WERI-Rb-1 (cell line): ENCODE measurements around the gene PRRC2B.

ENCODE experiments used
- DNase-seq: peaks from one replicate; pipeline ENCODE4 v3.0.0-alpha.2; 2020
- H3K27ac ChIP-seq: fragments of 250-450 bp; sonication (Bioruptor Pico); 2 replicates; pipeline ENCODE4 v1.5.1; 2020; ENCODE audit warnings: mild to moderate bottlenecking, moderate library complexity
- H3K27me3 ChIP-seq: fragments of 250-450 bp; sonication (Bioruptor Pico); 2 replicates; pipeline ENCODE4 v1.5.1; 2021; ENCODE audit warnings: mild to moderate bottlenecking, low read depth, moderate library complexity; ENCODE audit not compliant: insufficient read depth, severe bottlenecking
- H3K36me3 ChIP-seq: fragments of 250-450 bp; sonication (Bioruptor Pico); 2 replicates; pipeline ENCODE4 v1.5.1; 2020; ENCODE audit warnings: mild to moderate bottlenecking, moderate library complexity
- H3K4me3 ChIP-seq: 2 replicates; pipeline ENCODE4 v1.5.1; 2011; ENCODE audit warnings: low read depth, mild to moderate bottlenecking, control low read depth, low read length
- H3K9me3 ChIP-seq: fragments of 250-450 bp; sonication (Bioruptor Pico); 2 replicates; pipeline ENCODE4 v1.5.1; 2021; ENCODE audit warnings: mild to moderate bottlenecking, moderate library complexity; ENCODE audit not compliant: severe bottlenecking
- CTCF ChIP-seq: IDR thresholded peaks from 2 replicates; pipeline ENCODE4 v1.5.1; 2011; ENCODE audit warnings: low read depth, mild to moderate bottlenecking, control low read depth, inconsistent platforms, low read length

The PRRC2B gene

DNA sequence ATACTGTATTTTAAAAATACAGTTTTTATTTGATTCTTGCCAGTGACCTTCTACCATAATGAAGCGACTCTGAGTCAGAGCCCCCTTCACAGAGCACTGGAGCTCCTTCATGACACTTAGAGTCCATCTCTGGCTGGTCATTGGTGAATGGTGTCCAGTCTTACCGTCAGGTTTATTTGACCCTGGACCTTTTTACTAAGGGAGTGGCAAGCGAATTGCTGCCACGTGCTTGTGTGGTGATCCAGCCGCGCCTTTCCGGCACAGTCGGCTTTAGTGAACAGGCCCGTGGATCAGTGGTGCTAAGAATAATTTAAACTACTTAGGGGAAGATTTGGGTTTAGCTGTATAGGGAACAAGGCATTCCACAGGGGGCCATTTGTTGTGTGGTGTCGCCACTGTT, 48.5 kb downstream of the PRRC2B start:
- no peaks in the 10 kb centered on the region for H3K9me3 ChIP-seq
- H3K36me3 ChIP-seq, result peaks cover 95% of the 10 kb centered on the region
- no peak overlapping the region for H3K27ac ChIP-seq
- no peak for DNase-seq
- H3K27me3 ChIP-seq, result no peaks in the 10 kb centered on the region
- H3K4me3 ChIP-seq, result no peak overlapping the region
- no peak for TF ChIP-seq CTCF

DNA sequence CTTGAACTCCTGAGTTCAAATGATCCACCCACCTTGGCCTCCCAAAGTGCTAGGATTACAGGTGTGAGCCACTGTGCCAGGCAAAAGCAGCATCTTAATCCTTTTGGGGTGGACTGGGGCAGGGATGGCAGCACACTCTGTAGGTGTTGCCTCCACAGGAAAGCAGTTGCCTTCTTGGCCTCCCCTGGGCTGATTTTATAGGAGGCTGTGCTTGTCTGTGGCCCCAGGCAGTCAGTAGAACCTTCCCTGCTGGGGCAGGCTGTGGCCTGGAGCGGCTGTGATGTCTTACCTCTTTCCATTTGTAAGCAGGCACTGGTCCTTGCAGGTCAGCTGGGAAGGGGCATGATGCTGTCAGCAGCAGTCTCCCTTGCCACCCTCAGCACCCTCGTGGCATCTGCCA, 49.8 kb downstream of the PRRC2B start:
- DNase-seq, result no peak
- H3K9me3 ChIP-seq, result no peaks in the 10 kb centered on the region
- no peak overlapping the region for H3K27ac ChIP-seq
- H3K36me3 ChIP-seq, result peaks cover 94% of the 10 kb centered on the region
- H3K4me3 ChIP-seq, result no peak overlapping the region
- H3K27me3 ChIP-seq, result no peaks in the 10 kb centered on the region
- TF ChIP-seq CTCF, result no peak

DNA sequence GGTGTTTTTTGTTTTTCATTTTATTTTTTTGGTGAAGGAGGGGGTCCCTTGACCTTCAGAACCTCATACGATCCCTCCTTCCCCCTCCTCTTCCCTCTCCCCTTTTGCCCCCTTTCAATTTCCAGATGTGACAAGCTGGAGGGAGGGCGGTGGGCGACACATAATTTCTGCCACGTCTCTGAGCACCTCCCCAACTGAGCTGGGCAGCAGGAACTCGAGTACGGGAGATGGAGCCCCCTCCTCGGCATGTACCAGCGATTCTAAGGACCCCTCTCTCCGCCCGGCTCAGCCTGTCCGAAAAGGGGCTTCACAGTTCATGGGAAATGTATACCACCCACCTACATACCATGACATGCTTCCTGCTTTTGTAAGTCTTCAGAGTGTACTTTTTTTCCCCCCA, 52.4 kb downstream of the PRRC2B start:
- no peaks in the 10 kb centered on the region for H3K27me3 ChIP-seq
- no peak for DNase-seq
- no peak for TF ChIP-seq CTCF
- no peak overlapping the region for H3K27ac ChIP-seq
- H3K9me3 ChIP-seq, result no peaks in the 10 kb centered on the region
- H3K36me3 ChIP-seq, result peaks cover 96% of the 10 kb centered on the region
- no peak overlapping the region for H3K4me3 ChIP-seq

GRCh38 chr9:131447148-131447547, 53.3 kb downstream of the PRRC2B start:
- no peaks in the 10 kb centered on the region for H3K27me3 ChIP-seq
- H3K27ac ChIP-seq, result no peak overlapping the region
- no peak overlapping the region for H3K4me3 ChIP-seq
- no peaks in the 10 kb centered on the region for H3K9me3 ChIP-seq
- TF ChIP-seq CTCF, result no peak
- DNase-seq, result no peak
- peaks cover 96% of the 10 kb centered on the region for H3K36me3 ChIP-seq

- Histone ChIP-seq H3K4me3 (no peak overlapping the region), H3K9me3 (no peaks in the 10 kb centered on the region), H3K36me3 (peaks cover 96% of the 10 kb centered on the region), H3K27ac (no peak overlapping the region), H3K27me3 (no peaks in the 10 kb centered on the region)
- no peak for DNase-seq
- TF ChIP-seq CTCF, result no peak
These were observed 53.7 kb downstream of the PRRC2B start for GRCh38 chr9:131447600-131447999.

GRCh38 chr9:131448818-131449217, 54.9 kb downstream of the PRRC2B start:
- peaks cover 98% of the 10 kb centered on the region for H3K36me3 ChIP-seq
- H3K4me3 ChIP-seq, result no peak overlapping the region
- no peaks in the 10 kb centered on the region for H3K27me3 ChIP-seq
- H3K9me3 ChIP-seq, result no peaks in the 10 kb centered on the region
- DNase-seq, result no peak
- no peak overlapping the region for H3K27ac ChIP-seq
- no peak for TF ChIP-seq CTCF
